ENCODE data around the gene NDUFA13. TPM values are rescaled to one million over a fixed set of nuclear protein-coding genes. Genes with fewer than 3 reads are reported as not detected.

NDUFA13 gene
- polyA plus RNA-seq, 1 of the 3 experiments (the other 2 are of a cell fraction) = 1,828 TPM

DNA sequence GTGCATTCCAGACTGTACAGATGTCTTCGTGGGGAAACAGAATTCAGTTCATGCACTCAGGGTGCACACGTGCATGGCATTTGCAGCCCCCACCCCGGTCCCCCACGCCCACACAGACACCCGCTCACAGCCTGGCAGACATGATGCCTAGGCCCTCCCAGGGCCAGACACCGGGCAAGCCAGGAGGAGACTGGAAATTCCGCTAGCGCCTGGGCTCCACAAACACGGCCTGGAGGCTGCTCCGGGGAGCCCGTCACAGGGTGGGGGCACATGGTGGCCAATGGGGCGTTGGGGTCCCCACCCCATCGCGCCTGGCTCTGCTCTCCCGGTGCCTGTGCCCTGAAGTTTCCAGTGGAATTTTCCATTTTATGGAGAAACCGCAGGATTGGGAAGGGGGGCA, 25.6 kb downstream of the NDUFA13 start:
- no peak overlapping the region for H3K4me3 ChIP-seq (ENCODE audit: low read depth in 2 of 2, low read length in 1 of 2)
- H3K79me2 ChIP-seq (ENCODE audit: insufficient read depth) = no peaks in the 10 kb centered on the region
- no peaks in the 10 kb centered on the region for H3F3A ChIP-seq (replicated peaks; ENCODE audit: insufficient read depth)
- no peaks in the 10 kb centered on the region for H3K27me3 ChIP-seq (ENCODE audit: insufficient read depth)
- no peaks in the 10 kb centered on the region for H3K36me3 ChIP-seq (replicated peaks in 1 of 2; ENCODE audit: control insufficient read depth in 1 of 2, insufficient read depth in 2 of 2, low read length in 1 of 2)
- peaks cover 0 to 30% of the 10 kb centered on the region in 2 experiments; a peak in 1 of 4 replicates for H3K4me1 ChIP-seq (ENCODE audit: control insufficient read depth in 1 of 2, insufficient read depth in 2 of 2, low read depth in 1 of 2, low read length in 1 of 2)
- no peak overlapping the region for H3K4me2 ChIP-seq
- no peaks in the 10 kb centered on the region for H4K20me1 ChIP-seq (ENCODE audit: insufficient read depth)
- H2AFZ ChIP-seq (ENCODE audit: low read depth) = no peak overlapping the region
- H3K9ac ChIP-seq = no peak overlapping the region
- no peak for TF ChIP-seq GATA2 (CRISPR knock-in tag; IDR thresholded peaks at IDR 0.05)
- TF ChIP-seq, protein P1, sequence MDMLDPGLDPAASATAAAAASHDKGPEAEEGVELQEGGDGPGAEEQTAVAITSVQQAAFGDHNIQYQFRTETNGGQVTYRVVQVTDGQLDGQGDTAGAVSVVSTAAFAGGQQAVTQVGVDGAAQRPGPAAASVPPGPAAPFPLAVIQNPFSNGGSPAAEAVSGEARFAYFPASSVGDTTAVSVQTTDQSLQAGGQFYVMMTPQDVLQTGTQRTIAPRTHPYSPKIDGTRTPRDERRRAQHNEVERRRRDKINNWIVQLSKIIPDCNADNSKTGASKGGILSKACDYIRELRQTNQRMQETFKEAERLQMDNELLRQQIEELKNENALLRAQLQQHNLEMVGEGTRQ (IDR thresholded peaks at IDR 0.05; ENCODE audit: borderline replicate concordance, low read depth, low read length) = no peak
- TF ChIP-seq TEAD4 (IDR thresholded peaks at IDR 0.05; ENCODE audit: borderline replicate concordance, insufficient read depth) = no peak
- TF ChIP-seq, protein P2, sequence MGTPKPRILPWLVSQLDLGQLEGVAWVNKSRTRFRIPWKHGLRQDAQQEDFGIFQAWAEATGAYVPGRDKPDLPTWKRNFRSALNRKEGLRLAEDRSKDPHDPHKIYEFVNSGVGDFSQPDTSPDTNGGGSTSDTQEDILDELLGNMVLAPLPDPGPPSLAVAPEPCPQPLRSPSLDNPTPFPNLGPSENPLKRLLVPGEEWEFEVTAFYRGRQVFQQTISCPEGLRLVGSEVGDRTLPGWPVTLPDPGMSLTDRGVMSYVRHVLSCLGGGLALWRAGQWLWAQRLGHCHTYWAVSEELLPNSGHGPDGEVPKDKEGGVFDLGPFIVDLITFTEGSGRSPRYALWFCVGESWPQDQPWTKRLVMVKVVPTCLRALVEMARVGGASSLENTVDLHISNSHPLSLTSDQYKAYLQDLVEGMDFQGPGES (IDR thresholded peaks at IDR 0.05; ENCODE audit: low read depth, low read length) = no peak
- no peak for TF ChIP-seq RXRA (IDR thresholded peaks at IDR 0.05; ENCODE audit: borderline replicate concordance, low read depth)
- TF ChIP-seq NRF1 (IDR thresholded peaks at IDR 0.05; ENCODE audit: low read depth, low read length) = no peak
- no peak for TF ChIP-seq TCF12 (IDR thresholded peaks at IDR 0.05)
- TF ChIP-seq SIN3A (IDR thresholded peaks at IDR 0.05; ENCODE audit: borderline replicate concordance, low read depth, low read length) = no peak
- TF ChIP-seq EZH2phosphoT487 (IDR thresholded peaks at IDR 0.05; ENCODE audit: borderline replicate concordance, low read depth) = no peak
- TF ChIP-seq, protein P3, sequence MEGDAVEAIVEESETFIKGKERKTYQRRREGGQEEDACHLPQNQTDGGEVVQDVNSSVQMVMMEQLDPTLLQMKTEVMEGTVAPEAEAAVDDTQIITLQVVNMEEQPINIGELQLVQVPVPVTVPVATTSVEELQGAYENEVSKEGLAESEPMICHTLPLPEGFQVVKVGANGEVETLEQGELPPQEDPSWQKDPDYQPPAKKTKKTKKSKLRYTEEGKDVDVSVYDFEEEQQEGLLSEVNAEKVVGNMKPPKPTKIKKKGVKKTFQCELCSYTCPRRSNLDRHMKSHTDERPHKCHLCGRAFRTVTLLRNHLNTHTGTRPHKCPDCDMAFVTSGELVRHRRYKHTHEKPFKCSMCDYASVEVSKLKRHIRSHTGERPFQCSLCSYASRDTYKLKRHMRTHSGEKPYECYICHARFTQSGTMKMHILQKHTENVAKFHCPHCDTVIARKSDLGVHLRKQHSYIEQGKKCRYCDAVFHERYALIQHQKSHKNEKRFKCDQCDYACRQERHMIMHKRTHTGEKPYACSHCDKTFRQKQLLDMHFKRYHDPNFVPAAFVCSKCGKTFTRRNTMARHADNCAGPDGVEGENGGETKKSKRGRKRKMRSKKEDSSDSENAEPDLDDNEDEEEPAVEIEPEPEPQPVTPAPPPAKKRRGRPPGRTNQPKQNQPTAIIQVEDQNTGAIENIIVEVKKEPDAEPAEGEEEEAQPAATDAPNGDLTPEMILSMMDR (IDR thresholded peaks at IDR 0.05) = no peak
- TF ChIP-seq, protein P4, sequence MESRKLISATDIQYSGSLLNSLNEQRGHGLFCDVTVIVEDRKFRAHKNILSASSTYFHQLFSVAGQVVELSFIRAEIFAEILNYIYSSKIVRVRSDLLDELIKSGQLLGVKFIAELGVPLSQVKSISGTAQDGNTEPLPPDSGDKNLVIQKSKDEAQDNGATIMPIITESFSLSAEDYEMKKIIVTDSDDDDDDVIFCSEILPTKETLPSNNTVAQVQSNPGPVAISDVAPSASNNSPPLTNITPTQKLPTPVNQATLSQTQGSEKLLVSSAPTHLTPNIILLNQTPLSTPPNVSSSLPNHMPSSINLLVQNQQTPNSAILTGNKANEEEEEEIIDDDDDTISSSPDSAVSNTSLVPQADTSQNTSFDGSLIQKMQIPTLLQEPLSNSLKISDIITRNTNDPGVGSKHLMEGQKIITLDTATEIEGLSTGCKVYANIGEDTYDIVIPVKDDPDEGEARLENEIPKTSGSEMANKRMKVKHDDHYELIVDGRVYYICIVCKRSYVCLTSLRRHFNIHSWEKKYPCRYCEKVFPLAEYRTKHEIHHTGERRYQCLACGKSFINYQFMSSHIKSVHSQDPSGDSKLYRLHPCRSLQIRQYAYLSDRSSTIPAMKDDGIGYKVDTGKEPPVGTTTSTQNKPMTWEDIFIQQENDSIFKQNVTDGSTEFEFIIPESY (IDR thresholded peaks at IDR 0.05; ENCODE audit: borderline replicate concordance, low read depth) = no peak
- no peak for TF ChIP-seq RCOR1 (IDR thresholded peaks at IDR 0.05; ENCODE audit: low read length)
- TF ChIP-seq FOXM1 (IDR thresholded peaks at IDR 0.05; ENCODE audit: low read depth) = no peak
- TF ChIP-seq SMC3 (IDR thresholded peaks at IDR 0.05; ENCODE audit: low read depth, low read length) = no peak
- no peak for TF ChIP-seq MEF2A (IDR thresholded peaks at IDR 0.05; ENCODE audit: borderline replicate concordance, low read depth)
- POLR2A ChIA-PET = interaction anchor here (1.3 kb wide), 1 partner anchor 12 kb away, joined by 5 read pairs; no protein-coding TSS in a partner anchor
- H3K9me2 ChIP-seq = no peaks in the 10 kb centered on the region
- DNase-seq = no peak
- H3K9me3 ChIP-seq = no peaks in the 10 kb centered on the region
- CTCF ChIA-PET = interaction anchor here (1.3 to 15.3 kb wide), 2 partner anchors 10 to 12 kb away, joined by 9 to 258 read pairs; no protein-coding TSS in a partner anchor
- H3K27ac ChIP-seq (ENCODE audit: low read depth in 2 of 2, low read length in 1 of 2) = no peak overlapping the region; a peak in 1 of 4 replicates
- WGBS (ENCODE audit: low lambda C conversion rate) = 54% methylated on average over 6 of the region's 16 CpGs

All from SK-N-SH (cell line).